Stimulated activated naive CD8-positive, alpha-beta T cell treated with anti-CD3 and anti-CD28 coated beads, Interleukin-15, Interleukin-2, amounts not matched to agents 100 ng/mL and 50 ng/mL, for 24 hours (primary cell): ENCODE results near the gene MTA3.

Source experiments
- H3K27ac Mint-ChIP-seq: one replicate; pipeline ENCODE4 v1.8.0; 2021; ENCODE audit warnings: mild to moderate bottlenecking, mixed read lengths
- H3K27me3 Mint-ChIP-seq: one replicate; pipeline ENCODE4 v1.8.0; 2021; ENCODE audit warnings: mixed read lengths
- H3K36me3 Mint-ChIP-seq: one replicate; pipeline ENCODE4 v1.8.0; 2021; ENCODE audit warnings: low read depth, mixed read lengths
- H3K4me1 Mint-ChIP-seq: one replicate; pipeline ENCODE4 v1.8.0; 2021; ENCODE audit warnings: low read depth, mixed read lengths
- H3K4me3 Mint-ChIP-seq: one replicate; pipeline ENCODE4 v1.8.0; 2021; ENCODE audit warnings: mild to moderate bottlenecking, mixed read lengths
- H3K9me3 Mint-ChIP-seq: one replicate; pipeline ENCODE4 v1.8.0; 2021; ENCODE audit warnings: mixed read lengths

The MTA3 gene

GRCh38 chr2:42758751-42759150, 190.3 kb downstream of the MTA3 start:
- no peaks in the 10 kb centered on the region for H3K9me3 Mint-ChIP-seq
- no peaks in the 10 kb centered on the region for H3K27me3 Mint-ChIP-seq
- no peak overlapping the region for H3K4me3 Mint-ChIP-seq
- no peak overlapping the region for H3K27ac Mint-ChIP-seq
- H3K36me3 Mint-ChIP-seq = no peaks in the 10 kb centered on the region
- H3K4me1 Mint-ChIP-seq = peaks cover 17% of the 10 kb centered on the region

- Mint-ChIP-seq H3K4me1 (no peaks in the 10 kb centered on the region), H3K27ac (no peak overlapping the region), H3K4me3 (no peak overlapping the region), H3K9me3 (no peaks in the 10 kb centered on the region), H3K27me3 (no peaks in the 10 kb centered on the region), H3K36me3 (no peaks in the 10 kb centered on the region)
Measured at GRCh38 chr2:42761554-42761953, 193.1 kb downstream of the MTA3 start.

DNA sequence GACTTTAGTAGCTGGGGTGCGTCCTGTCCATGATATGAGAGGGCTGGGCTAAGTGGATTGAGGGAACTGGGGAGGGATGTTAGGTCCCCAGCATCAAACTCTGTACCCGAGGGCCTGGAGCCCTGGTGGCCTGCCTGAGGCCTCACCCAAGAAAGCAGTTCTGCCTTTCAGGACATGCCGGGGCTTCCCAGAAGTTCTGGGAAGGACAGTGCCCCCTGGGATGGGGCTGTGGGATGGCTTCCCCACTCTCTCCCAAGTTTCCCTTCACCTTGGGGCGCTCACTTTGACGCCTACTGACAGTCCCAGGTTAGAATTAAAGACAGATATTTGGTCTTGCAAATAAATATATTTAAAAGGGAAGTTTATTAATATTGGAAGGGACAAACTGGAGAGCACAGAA, 193.7 kb downstream of the MTA3 start:
- Mint-ChIP-seq H3K36me3 (no peaks in the 10 kb centered on the region), H3K9me3 (no peaks in the 10 kb centered on the region), H3K27ac (no peak overlapping the region), H3K4me3 (no peak overlapping the region), H3K4me1 (no peaks in the 10 kb centered on the region), H3K27me3 (no peaks in the 10 kb centered on the region)

DNA sequence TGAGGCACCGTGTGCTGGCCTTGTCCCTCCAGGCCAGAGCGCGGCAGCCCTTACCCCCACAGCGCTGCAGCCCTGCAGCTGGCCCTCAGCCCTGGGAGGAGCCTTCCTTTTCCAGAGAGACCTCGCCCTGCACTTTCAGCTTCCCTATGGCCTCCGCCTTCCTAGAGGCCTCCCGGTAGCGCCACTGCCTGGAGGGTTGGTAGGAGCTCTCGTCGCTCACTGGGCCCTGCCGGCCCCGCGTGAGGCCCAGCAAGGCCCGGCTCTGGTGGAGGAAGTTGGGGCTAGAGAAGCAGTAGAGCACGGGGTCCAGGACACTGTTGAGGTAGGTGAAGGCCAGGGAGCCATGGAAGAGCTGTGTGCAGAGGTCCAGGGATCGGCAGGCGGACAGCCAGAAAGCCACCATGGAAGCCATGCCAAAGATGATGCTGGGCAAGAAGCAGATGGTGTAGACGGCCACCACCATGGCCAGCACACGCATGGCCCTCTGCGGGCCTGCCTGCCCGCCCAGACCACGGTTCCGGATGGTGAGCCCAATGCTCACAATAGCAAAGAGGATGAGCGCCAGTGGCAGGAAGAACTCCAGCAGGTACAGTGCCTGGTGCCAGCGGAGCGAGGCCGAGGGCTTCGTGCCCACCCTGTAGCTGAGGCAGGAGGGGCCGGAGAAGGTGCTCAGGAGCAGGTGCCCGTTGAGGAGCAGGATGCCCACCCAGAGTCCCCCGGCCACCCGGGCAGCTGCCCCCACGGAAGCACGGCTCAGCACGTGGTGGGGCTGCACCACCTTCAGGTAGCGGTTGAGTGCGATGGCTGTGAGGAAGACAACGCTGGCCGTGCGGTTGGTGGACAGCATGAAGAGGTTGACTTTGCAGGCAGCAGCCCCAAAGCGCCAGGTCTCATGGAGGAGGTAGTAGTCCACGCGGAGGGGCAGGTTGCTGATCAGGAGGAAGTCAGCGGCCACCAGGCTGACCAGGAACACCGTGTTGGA, 194.7 kb downstream of the MTA3 start:
- H3K4me1 Mint-ChIP-seq = no peaks in the 10 kb centered on the region
- no peak overlapping the region for H3K27ac Mint-ChIP-seq
- no peaks in the 10 kb centered on the region for H3K9me3 Mint-ChIP-seq
- H3K4me3 Mint-ChIP-seq = no peak overlapping the region
- H3K27me3 Mint-ChIP-seq = no peaks in the 10 kb centered on the region
- H3K36me3 Mint-ChIP-seq = no peaks in the 10 kb centered on the region

GRCh38 chr2:42764096-42764495, 195.7 kb downstream of the MTA3 start, which contains the start of gene OXER1:
OXER1 (minus strand) TSS chr2:42764135; CDS start chr2:42764062, 73 bp downstream.
- no peak within 1 kb of the TSS for H3K27ac Mint-ChIP-seq
- H3K4me1 Mint-ChIP-seq = no peaks in the 10 kb centered on the region
- no peaks in the 10 kb centered on the region for H3K27me3 Mint-ChIP-seq

GRCh38 chr2:42764901-42765300, 196.5 kb downstream of the MTA3 start:
- Mint-ChIP-seq H3K4me1 (no peaks in the 10 kb centered on the region), H3K9me3 (no peaks in the 10 kb centered on the region), H3K27ac (no peak overlapping the region), H3K27me3 (no peaks in the 10 kb centered on the region), H3K4me3 (no peak overlapping the region), H3K36me3 (no peaks in the 10 kb centered on the region)

More at GRCh38 chr2:42764096-42764495, 195.7 kb downstream of the MTA3 start, which contains the start of gene OXER1:
- Mint-ChIP-seq H3K4me3 (no peak within 1 kb of the TSS), H3K36me3 (no peaks in the 10 kb centered on the region), H3K9me3 (no peaks in the 10 kb centered on the region)

GRCh38 chr2:42765686-42766085, 197.3 kb downstream of the MTA3 start:
- Mint-ChIP-seq H3K4me3 (no peak overlapping the region), H3K27me3 (no peaks in the 10 kb centered on the region), H3K36me3 (no peaks in the 10 kb centered on the region), H3K27ac (no peak overlapping the region), H3K9me3 (no peaks in the 10 kb centered on the region), H3K4me1 (no peaks in the 10 kb centered on the region)

DNA sequence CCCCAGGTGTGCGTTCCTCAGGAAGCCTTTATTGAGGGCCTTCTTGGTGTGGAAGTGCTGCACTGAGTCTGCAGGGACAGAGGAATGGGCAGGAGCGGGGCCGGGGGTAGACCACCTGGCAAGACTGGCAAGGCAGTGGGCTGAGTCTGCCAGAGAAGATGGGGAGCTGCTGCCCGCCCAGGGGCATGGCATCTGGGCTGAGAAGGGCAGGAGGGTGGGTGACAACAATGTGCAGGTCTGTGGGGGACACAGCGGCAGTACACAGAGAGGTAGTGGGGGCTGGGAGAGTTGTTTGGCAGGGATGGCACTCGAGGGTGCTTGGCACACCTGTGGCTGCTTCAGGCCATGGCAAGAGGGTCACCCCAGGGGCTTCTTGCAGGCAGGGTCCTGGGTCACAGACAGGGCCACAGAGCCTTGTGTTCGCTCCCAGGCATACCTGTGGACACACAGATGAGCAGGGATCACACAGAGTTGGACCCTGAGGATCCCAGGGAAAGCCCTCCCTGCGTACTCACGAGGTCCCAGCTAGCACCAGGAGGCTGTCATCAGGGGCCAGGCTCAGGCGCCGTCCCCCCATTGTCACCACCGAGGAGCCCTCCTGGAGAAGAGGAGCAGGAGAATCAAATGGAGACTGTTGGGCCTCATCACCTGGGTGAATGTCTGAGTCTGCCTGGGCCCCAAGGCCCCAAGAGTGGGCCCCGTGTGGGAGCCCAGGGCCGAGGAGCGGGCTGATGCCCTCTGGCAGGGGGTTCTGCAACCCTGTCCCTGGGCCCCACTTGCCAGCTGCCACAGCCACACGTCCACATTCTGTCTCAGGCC, 198.9 kb downstream of the MTA3 start:
- no peak overlapping the region for H3K4me3 Mint-ChIP-seq
- H3K4me1 Mint-ChIP-seq = no peaks in the 10 kb centered on the region
- H3K27me3 Mint-ChIP-seq = no peaks in the 10 kb centered on the region
- H3K27ac Mint-ChIP-seq = no peak overlapping the region
- H3K36me3 Mint-ChIP-seq = no peaks in the 10 kb centered on the region
- H3K9me3 Mint-ChIP-seq = no peaks in the 10 kb centered on the region

DNA sequence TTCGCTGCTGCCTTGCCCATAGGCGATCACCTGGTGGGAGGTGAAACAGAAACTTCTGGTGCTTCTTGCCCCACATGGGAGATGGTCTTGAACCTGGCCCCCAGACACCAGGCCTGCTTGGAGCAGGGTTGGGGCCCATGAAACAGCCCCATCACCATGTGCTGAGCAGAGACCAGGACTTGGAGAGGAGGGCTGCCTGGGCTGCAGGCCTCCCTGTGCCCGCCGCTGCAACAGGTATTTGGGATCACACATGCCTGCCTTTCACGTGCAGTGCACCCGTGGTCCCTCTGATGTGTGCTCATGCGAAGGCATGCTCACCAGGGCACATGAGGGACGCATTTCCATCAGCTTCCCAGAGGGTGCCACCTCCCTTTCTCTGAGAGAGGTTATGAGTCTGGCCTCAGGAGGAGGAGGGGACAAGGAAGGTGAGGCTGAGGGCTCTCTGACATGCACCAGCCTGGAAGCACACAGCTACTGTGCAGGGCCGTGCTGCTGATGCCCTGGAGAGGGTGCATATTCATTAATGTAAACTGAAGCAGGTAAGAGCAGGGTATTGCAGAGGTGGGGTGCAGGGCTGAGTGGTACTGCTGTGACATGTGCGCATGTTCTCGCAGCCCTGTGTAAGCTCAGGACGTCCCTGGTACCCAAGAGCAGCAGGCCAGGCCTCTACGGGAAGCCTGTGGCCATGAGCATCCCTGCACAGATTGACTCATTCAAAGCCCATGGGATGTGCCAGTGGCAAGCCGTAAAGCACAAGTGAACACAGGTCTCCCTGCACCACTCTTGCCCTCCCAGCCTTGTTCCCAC, 199.7 kb downstream of the MTA3 start:
- no peaks in the 10 kb centered on the region for H3K27me3 Mint-ChIP-seq
- H3K9me3 Mint-ChIP-seq = no peaks in the 10 kb centered on the region
- no peak overlapping the region for H3K27ac Mint-ChIP-seq
- H3K4me3 Mint-ChIP-seq = no peak overlapping the region
- no peaks in the 10 kb centered on the region for H3K36me3 Mint-ChIP-seq
- no peaks in the 10 kb centered on the region for H3K4me1 Mint-ChIP-seq

DNA sequence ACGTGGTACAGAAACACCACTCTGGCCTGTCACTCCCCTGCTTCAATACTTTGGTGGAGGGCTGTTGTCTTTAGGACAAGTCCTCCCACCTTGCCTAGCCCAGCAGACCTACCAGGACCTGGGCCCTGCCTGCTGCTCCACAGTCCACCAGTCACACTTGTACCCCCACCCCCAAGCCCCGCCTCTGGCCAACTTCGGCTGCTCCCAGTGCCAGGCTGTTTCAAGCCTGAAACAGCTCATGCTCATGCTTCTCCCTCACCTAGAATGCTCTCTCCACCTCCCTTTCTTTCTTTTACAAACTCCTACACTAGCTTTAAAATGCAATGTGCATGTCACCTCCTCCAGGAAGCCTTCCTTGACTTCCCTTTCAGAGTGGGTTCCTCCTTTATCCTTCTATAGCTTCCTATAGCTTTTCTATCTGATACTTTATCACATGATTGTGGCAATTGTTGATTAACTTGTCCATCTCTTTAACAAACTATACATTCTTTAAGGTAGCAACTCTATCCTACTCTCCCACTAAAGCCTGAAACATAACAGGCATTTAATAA, 200.3 kb downstream of the MTA3 start:
- no peaks in the 10 kb centered on the region for H3K36me3 Mint-ChIP-seq
- no peak overlapping the region for H3K4me3 Mint-ChIP-seq
- no peaks in the 10 kb centered on the region for H3K4me1 Mint-ChIP-seq
- H3K27me3 Mint-ChIP-seq = no peaks in the 10 kb centered on the region
- no peaks in the 10 kb centered on the region for H3K9me3 Mint-ChIP-seq
- no peak overlapping the region for H3K27ac Mint-ChIP-seq

DNA sequence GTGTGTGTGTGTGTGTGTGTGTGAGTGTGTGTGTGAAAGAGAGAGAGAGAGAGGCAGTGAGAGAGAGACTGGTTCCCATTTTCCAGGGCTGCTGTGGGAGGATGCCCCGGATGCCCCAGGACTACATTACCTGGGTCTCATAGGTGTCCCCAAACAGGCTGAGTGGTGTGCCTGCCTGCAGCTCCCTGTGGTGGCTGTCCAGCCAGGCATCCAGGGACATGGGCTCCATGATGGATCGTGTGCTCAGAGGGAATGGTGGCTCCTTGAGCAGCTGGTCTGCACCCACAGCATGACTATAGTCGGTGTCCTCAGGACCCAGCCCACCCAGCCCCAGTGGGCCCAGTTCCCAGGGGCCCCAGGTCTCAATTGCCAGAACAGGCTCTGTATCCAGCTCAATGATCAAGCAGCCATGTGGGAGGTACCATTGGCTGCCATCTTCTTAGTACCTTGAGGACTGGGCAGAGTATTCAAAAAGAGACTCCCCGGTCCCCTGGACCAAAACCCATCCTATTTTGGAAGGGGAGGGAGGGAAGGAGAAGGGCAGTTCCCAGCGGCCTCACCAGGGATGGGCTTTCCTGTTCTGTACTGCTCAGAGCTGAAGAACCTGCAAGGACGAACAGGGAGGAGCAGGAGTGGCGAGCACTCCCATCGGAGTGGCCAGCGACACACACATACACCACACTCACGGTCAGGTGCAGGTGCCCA, 201.3 kb downstream of the MTA3 start:
- Mint-ChIP-seq H3K27ac (no peak overlapping the region), H3K4me3 (no peak overlapping the region), H3K36me3 (no peaks in the 10 kb centered on the region), H3K9me3 (no peaks in the 10 kb centered on the region), H3K4me1 (no peaks in the 10 kb centered on the region), H3K27me3 (no peaks in the 10 kb centered on the region)

DNA sequence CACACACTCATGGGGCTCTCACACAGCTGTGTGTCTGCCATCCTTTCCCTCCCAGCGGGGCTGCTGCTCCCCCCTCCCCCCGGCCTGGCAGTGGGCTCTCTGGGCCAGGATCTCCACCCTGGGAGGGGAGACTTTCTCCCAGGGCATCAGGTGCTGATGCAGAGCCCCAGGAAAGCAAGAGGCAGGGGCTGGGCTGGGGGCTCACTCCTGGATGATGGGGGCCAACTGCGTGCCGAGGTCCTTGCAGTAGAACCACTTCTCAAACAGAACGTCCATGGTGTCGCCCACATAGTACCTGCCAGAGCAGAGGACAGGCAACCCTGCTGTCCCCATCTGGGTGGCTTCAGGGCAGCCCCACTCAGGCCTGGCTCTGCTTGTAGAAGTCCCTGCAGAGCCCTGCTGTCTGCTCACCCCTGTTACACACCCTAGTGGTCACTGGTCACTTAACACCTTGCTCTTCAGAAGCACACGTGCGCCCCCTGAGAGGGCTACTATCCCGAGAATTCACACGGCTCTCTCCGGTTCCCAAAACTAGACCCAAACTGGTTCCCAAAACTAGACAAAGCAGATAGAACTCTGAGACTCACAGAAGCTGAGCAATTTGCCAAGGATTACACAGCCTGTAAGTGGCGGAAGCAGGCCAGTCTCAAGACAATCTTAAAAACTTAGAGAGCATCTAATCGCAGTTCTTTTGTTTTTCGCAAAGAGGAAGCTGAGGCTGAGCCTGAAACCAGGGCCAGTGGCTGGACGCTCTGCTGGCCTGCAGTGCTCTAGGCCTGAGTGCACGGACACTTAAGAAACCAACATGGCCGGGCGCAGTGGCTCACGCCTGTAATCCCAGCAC, 202.1 kb downstream of the MTA3 start:
- Mint-ChIP-seq H3K4me1 (peaks cover 7% of the 10 kb centered on the region), H3K4me3 (no peak overlapping the region), H3K27me3 (no peaks in the 10 kb centered on the region), H3K27ac (no peak overlapping the region), H3K36me3 (no peaks in the 10 kb centered on the region), H3K9me3 (no peaks in the 10 kb centered on the region)

DNA sequence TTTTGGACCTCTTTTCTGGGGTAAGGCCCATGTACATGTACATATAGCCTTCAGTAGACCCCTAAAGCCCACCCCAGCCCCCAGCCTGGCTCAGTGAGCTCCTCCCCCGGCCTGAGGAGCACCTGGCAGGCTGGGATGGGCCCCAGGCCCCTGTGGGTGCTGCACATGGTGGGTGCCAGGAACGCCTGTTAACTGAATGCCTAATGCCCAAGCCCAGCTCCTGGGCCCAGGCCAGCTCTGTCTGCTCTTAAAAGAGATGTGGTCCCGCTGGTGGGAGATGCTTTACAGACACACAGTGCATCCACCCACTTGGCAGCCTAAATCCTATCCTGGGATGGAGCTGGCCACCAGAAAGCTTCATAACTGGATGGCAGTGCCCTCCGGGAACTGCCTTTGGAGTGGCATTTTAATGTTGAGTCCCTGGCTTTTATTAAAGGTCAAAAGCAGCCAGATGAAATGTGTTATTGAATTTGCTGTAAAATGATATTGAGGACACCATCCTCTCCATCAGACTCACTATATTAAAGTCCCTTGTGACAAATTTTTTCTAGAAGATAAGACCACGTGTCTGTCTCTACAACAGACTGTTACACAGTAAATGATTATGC, 203.2 kb downstream of the MTA3 start:
- Mint-ChIP-seq H3K9me3 (no peaks in the 10 kb centered on the region), H3K36me3 (no peaks in the 10 kb centered on the region), H3K4me3 (no peak overlapping the region), H3K27me3 (no peaks in the 10 kb centered on the region), H3K4me1 (peaks cover 18% of the 10 kb centered on the region), H3K27ac (no peak overlapping the region)
